SIG-M5 (cell line): ENCODE data around the gene DPF1.

Experiments used
- DNase-seq: peaks from one replicate; lab custom pipeline; 2025; lab: John Stamatoyannopoulos, UW

DPF1 gene

DNA sequence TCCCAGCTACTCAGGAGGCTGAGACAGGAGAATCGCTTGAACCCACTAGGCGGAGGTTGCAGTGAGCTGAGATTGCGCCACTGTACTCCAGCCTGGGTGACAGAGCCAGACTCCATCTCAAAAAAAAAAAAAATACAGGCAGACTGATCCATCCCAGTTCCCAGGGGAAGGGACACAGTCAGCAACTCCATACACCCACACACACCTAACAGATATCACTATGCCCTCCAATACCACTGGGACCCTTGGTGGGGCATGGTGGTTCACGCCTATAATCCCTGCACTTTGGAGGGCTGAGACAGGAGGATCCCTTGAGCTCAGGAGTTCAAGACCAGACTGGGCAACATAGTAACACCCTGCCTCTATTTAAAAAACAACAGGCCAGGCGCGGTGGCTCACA lies 2.6 kb downstream of the DPF1 start:
- no peak for DNase-seq

DNA sequence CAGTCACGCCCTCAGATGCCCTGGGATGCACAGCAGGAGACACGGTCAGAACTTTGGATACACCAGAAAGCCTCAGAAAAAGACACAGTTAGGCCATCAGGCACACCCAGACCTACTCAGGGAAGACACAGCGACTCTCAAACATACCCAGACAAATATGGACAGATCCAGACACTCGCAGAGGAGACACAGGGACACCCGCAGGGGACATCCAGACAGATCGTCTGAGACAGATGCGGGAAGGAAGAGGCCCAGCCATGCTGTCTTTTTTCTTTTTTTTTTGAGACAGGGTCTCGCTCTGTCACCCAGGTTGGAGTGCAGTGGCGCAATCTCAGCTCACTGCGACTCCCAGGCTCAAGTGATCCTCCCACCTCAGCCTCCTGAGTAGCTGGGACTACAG lies 4.8 kb downstream of the DPF1 start:
- DNase-seq = no peak

DNA sequence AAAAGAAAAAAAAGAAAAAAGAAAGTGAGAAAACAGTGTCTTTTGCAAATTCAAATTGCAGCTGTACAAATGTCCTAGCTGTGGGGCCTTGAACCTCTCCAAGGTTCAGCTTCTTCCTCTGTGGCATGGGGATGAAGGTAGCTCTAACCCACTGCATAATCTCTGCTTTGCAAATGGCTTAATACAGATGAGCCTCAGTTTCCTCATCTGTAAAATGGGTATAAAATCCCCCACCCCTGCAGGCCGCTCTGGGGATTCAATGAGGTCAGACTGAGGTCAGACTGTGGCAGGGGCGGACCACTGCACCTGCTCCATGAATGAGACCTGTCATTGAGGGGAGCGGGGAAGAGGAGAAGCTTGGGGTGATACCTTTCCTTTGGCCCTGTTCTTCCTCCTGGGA lies 5.8 kb downstream of the DPF1 start:
- no peak for DNase-seq

GRCh38 chr19:38216785-38217641 lies 7.0 kb downstream of the DPF1 start:
- DNase-seq = no peak

DNA sequence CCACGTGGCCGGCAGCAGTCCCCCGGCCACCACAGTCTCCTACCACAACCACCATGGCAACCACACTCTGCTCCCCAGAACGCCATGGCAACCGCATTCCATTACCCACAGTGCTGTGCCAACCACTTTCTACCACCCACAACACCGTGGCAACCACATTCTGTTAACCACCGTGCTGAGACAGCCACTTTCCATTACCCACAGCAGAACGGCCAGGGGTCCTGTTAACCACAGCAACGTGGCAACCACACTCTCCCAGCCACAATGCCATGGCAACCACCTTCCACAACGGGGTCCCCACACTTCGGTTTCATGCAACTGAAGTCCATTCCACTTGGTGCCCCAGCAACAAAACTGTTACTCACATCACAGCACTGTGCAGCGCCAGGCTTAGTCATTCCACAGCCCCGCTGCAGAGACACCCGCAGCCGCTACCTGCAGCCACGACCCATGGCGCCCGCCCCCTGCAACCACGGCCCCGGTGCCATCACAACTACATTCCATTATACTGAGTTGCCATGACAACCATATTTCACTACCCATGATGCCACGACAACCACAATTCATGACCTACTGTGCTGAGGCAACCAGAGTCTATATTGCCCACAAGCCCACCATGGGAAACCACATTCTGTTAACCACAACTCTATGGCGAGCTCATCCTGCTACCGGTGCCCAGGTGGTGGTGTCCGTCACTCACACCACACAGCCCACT lies 10.0 kb downstream of the DPF1 start:
- no peak for DNase-seq

- DNase-seq = no peak
Measured at GRCh38 chr19:38213469-38213868, 10.6 kb downstream of the DPF1 start.

- DNase-seq = no peak
Measured at GRCh38 chr19:38211766-38212165, 12.3 kb downstream of the DPF1 start.

DNA sequence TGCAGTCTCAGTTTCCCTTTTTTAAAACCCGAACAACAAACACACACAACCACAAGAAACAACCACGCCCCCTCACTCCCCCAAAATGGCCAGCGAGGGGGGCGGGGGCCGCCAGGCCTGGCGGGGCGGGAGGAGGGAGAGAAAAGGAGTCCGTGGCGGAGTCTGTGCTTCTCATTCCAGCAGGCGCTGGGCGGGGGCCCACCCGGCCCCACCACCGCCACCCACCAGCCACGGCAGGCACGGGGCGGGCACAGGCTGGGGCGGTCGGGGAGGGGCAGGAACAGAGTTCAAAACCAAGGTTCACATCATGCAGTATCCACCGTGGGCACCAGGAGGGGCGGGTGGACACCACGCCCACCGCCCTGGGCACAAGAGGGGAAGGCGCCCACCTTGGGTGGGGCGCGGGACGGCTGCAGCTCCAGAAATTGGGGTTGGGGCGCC lies 12.9 kb downstream of the DPF1 start:
- no peak for DNase-seq

DNA sequence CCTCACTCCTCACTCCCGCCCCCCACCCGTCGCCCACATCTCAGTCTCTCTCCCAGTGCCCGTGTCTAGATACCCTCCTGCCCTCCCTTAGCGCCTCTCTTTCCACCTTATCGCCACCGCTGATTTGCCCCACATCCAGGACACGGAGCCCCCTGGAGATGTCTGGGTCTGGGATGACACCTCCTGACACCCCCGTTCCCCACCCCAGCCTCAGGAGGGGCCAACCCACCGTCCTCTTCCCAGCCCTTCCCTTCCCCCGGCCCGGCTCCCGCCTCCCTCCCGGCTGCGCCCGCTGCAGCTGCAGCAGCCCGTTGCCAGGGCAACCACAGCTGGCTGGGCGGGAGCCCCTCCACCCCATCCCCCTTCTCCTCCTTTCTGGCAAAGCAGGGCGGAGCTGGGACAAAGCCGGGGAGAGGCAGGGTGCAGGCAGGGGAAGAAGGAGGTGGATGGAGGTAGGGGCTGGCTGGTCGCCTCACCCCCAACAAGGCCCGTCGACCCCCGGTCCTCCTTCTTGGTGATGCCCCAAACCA lies 13.5 kb downstream of the DPF1 start:
- DNase-seq = no peak

DNA sequence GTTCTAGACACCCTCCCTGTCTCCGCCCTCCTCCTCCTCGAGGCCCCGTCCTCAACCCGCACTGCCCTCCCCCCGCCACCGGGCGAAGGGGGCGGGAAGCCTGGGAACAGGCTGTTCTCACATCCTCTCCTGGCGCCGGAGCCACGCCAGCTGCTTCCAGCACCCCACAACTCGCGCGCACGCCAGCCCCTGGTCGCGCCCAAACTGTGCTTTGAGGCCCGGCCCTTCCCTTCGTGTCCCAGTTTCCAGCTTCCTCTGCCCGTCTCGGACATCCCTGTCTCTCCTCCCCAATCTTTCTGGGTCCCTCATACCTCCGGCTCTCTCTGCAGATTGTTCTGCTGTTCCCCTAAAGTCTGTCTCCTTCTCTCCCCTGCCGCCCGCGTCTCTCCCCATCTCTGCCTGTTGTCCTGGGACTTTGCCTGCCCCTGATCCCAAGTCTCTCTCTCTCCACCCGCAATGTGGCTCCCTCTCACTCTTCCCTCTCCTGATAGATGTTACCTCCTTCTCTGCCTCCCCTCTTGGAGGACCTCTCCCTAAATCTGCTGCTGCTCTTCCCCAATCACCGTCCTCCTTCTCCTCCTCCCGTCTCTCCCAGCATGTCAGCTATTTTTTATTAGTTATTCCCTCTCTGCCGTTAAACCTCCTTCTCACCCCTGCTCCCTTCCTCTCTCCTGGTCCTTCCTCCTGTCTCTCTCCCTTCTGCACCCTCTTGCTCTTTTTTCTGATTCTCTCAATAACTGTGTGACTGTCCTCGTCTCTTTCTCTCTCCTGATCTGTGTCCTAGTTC lies 14.2 kb downstream of the DPF1 start:
- DNase-seq = no peak

GRCh38 chr19:38209152-38209551 lies 14.9 kb downstream of the DPF1 start:
- DNase-seq = no peak

GRCh38 chr19:38208571-38208970 lies 15.5 kb downstream of the DPF1 start:
- DNase-seq = no peak

GRCh38 chr19:38207543-38207942 lies 16.5 kb downstream of the DPF1 start:
- no peak for DNase-seq

GRCh38 chr19:38206928-38207327 lies 17.1 kb downstream of the DPF1 start:
- DNase-seq = no peak

DNA sequence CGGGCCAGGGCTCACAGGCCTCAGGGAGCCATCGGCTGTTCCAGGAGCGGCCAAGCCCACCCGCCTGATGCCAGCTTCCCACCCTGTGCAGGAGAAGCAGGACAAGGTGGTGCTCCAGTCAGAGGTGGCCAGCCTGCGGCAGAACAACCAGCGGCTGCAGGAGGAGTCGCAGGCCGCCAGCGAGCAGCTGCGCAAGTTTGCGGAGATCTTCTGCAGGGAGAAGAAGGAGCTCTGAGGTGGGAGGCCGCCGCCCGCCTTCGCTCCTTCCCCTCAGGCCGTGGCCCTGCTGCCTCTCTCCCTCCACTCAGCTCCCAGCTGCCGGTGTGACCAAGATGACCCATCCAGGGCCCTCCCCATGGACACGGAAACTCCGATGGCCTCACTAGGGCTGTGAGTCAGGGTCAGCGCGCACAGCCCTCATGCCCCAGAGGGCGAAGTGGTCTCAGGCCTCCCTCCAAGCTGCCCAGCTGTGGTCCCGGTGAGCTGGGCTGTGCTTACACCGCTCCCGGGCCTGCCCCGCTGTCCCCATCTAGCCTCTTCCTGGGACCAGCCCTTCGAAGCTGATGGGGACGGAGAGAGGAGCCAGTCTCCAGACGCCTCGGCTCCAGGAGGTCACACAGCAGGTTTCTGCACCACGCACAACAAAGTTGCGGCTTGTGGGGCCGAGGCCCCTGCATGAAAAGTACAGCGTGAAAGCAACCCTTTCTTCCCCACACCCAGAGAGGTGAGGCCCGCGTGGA lies 17.8 kb downstream of the DPF1 start:
- no peak for DNase-seq

GRCh38 chr19:38204728-38205127 lies 19.3 kb downstream of the DPF1 start:
- DNase-seq = no peak

- no peak for DNase-seq
Measured at GRCh38 chr19:38204096-38204495, 19.9 kb downstream of the DPF1 start.

GRCh38 chr19:38203197-38203596 lies 20.8 kb downstream of the DPF1 start:
- DNase-seq = no peak

DNA sequence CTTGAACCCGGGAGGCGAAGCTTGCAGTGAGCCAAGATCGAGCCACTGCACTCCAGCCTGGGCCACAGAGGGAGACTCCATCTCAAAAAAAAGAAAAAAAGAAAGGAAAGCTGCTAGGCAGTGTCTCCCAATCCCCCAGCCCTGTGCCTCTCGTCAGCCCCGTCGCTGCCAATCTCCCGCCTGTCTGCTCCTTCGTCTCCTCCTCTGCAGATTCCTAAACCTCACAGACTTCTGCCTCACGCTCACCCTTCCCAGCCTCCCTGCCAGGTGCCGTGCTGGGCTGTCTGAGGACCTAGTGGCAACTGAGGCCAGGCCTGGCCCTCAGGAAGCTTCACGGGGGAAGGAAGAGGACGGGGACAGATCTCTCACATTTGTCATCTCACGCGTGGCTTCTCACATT lies 21.5 kb downstream of the DPF1 start:
- DNase-seq = no peak

- no peak for DNase-seq
Measured at GRCh38 chr19:38201731-38202130, 22.3 kb downstream of the DPF1 start.

DNA sequence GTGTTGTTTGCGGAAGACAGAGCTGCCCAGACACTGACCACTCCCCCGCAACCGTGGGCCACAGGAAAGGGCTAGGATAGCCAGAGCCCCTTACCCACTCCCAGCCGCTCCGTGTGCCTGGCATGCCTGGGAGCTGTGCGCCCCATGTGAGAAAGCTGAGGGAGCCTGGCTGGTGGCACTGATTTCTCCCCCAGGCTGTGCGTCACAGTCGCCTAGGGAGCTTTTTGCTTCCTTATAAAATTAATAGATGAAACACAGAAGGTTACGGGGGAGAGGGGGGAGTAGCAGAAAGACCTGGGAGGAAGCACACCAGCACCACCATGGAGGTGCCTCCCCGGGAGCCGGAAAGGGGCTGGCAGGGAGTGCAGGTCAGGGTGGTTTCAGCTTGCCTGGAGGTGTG lies 24.7 kb downstream of the DPF1 start:
- no peak for DNase-seq
